CD14-positive monocyte (primary cell): ENCODE measurements around the gene PPP2R3A. TPM values are rescaled to one million over a fixed set of nuclear protein-coding genes. Genes with fewer than 3 reads are reported as not detected.
"Not testable (repeated sequence)": the region's sequence is repeated elsewhere in the genome, so short reads cannot be mapped to it uniquely, and the experiment has no call there.

ENCODE experiments used
- DNase-seq, 3 donors: peaks; one replicate each; pipeline ENCODE4 v3.0.0-alpha.2; 2011 to 2022
- H2AFZ ChIP-seq: 2 replicates; pipeline ENCODE4 v1.6.0; 2012; ENCODE audit warnings: mild to moderate bottlenecking, low read depth, low read length, inconsistent platforms; ENCODE audit not compliant: insufficient read depth, poor library complexity, severe bottlenecking
- H3K27ac ChIP-seq, 2 donors: 1 replicate in 1 of 2; 2 replicates in 1 of 2; pipeline ENCODE4 v1.5.1; 2012 to 2013; ENCODE audit warnings: low read length in 2 of 2, control low read depth in 1 of 2, inconsistent platforms in 1 of 2, low read depth in 1 of 2, mild to moderate bottlenecking in 1 of 2
- H3K27me3 ChIP-seq, 2 donors: one replicate each; pipeline versions ENCODE4 v1.6.0 to v1.6.1; 2011 to 2013; ENCODE audit warnings: low read length in 2 of 2; ENCODE audit not compliant: control insufficient read depth in 2 of 2, insufficient read depth in 2 of 2
- H3K36me3 ChIP-seq, 2 donors: replicated peaks in 1 of 2; 1 replicate in 1 of 2; 2 replicates in 1 of 2; pipeline versions ENCODE4 v1.5.1 to v1.6.1; 2012 to 2013; ENCODE audit warnings: low read length in 2 of 2, control low read depth in 1 of 2, inconsistent platforms in 1 of 2, mild to moderate bottlenecking in 1 of 2; ENCODE audit not compliant: insufficient read depth in 2 of 2, control insufficient read depth in 1 of 2
- H3K4me1 ChIP-seq, 2 donors: 1 replicate in 1 of 2; 2 replicates in 1 of 2; pipeline versions ENCODE4 v1.5.1 to v1.6.1; 2012 to 2013; ENCODE audit warnings: low read length in 2 of 2, control low read depth in 1 of 2, inconsistent platforms in 1 of 2, mild to moderate bottlenecking in 1 of 2, moderate library complexity in 1 of 2; ENCODE audit not compliant: insufficient read depth in 2 of 2, control insufficient read depth in 1 of 2
- H3K4me2 ChIP-seq: replicated peaks from 2 replicates; pipeline ENCODE3; 2012; ENCODE audit warnings: low read length, moderate library complexity, mild to moderate bottlenecking; ENCODE audit not compliant: poor library complexity, severe bottlenecking; ENCODE audit errors: extremely low read depth
- H3K4me3 ChIP-seq, 3 experiments: fragments of 200-600 bp in 1 of 3; sonication (generic) in 1 of 3; replicated peaks in 1 of 3; 1 replicate in 2 of 3; 2 replicates in 1 of 3; pipeline ENCODE4 v1.5.1; 2011 to 2013; ENCODE audit warnings: low read length in 3 of 3, mild to moderate bottlenecking in 3 of 3, control low read depth in 2 of 3, low read depth in 2 of 3, inconsistent platforms in 1 of 3, moderate library complexity in 1 of 3
- H3K79me2 ChIP-seq: 2 replicates; pipeline ENCODE4 v1.6.0; 2012; ENCODE audit warnings: mild to moderate bottlenecking, control low read depth, inconsistent platforms, low read length, moderate library complexity; ENCODE audit not compliant: insufficient read depth
- H3K9ac ChIP-seq: 2 replicates; pipeline ENCODE4 v1.6.0; 2017; ENCODE audit warnings: low read length, mild to moderate bottlenecking; ENCODE audit not compliant: insufficient read depth, poor library complexity, severe bottlenecking
- H3K9me3 ChIP-seq, 2 donors: replicated peaks in 1 of 2; 1 replicate in 1 of 2; 2 replicates in 1 of 2; pipeline versions ENCODE4 v1.5.1 to v1.6.1; 2012 to 2013; ENCODE audit warnings: low read length in 2 of 2, control low read depth in 1 of 2; ENCODE audit not compliant: control insufficient read depth in 1 of 2, insufficient read depth in 1 of 2
- H4K20me1 ChIP-seq: 2 replicates; pipeline ENCODE4 v1.6.0; 2012; ENCODE audit warnings: mild to moderate bottlenecking, low read length, control low read depth, moderate library complexity; ENCODE audit not compliant: insufficient read depth
- H3K27ac Mint-ChIP-seq, 7 donors: one replicate each; pipeline ENCODE4 v1.8.0; 2020; ENCODE audit warnings: mild to moderate bottlenecking in 7 of 7, mixed read lengths in 7 of 7, moderate library complexity in 6 of 7, inconsistent platforms in 2 of 7
- H3K27me3 Mint-ChIP-seq, 3 donors: one replicate each; pipeline ENCODE4 v1.8.0; 2021 to 2022; ENCODE audit warnings: low read depth in 3 of 3, mild to moderate bottlenecking in 3 of 3, mixed read lengths in 3 of 3, moderate library complexity in 3 of 3, inconsistent platforms in 1 of 3
- H3K36me3 Mint-ChIP-seq, 2 donors: one replicate each; pipeline ENCODE4 v1.8.0; 2020; ENCODE audit warnings: mixed read lengths in 2 of 2, inconsistent platforms in 1 of 2, mild to moderate bottlenecking in 1 of 2
- H3K4me1 Mint-ChIP-seq: one replicate; pipeline ENCODE4 v1.8.0; 2020; ENCODE audit warnings: mild to moderate bottlenecking, mixed read lengths
- H3K4me3 Mint-ChIP-seq, 2 donors: one replicate each; pipeline ENCODE4 v1.8.0; 2020; ENCODE audit warnings: mild to moderate bottlenecking in 2 of 2, mixed read lengths in 2 of 2, moderate library complexity in 1 of 2
- H3K9me3 Mint-ChIP-seq, 7 donors: one replicate each; pipeline ENCODE4 v1.8.0; 2020 to 2022; ENCODE audit warnings: mixed read lengths in 7 of 7, mild to moderate bottlenecking in 6 of 7, moderate library complexity in 6 of 7, inconsistent platforms in 2 of 7
- WGBS: methylation state at CpG from one replicate; pipeline ENCODE4 v1.1.5; 2013; ENCODE audit warnings: missing lambda C conversion rate; ENCODE audit not compliant: insufficient coverage; 5-methylcytosine and 5-hydroxymethylcytosine counted together
- intact Hi-C, 2 donors: fragments of 100-400 bp; cut with micrococcal nuclease; formaldehyde crosslinking; loops; one replicate each; pipeline versions ENCODE4 v1.15.0 to v1.15.1; 2023
- polyA plus RNA-seq, 3 donors: library from polyadenylated mRNA; depleted of rRNA in 1 of 3; unstranded in 2 of 3; stranded (reverse) in 1 of 3; fragments of 300-500 nt in 2 of 3; fragments of >200 nt in 1 of 3; fragmentation: Illumina TruSeq in 2 of 3; gene quantifications; 1 replicate in 2 of 3; 2 replicates in 1 of 3; pipeline ENCODE4 v1.2.3, GENCODE V29; 2012 to 2021
- TF ChIP-seq, protein P1 (sequence below): fragments of 200-600 bp; IDR thresholded peaks from one replicate; pipeline ENCODE4 v1.8.0; 2022; ENCODE audit warnings: antibody characterized with exemption, mild to moderate bottlenecking

PPP2R3A gene
- polyA plus RNA-seq, 3 donors: 0.09 to 0.15 (median 0.10) TPM

DNA sequence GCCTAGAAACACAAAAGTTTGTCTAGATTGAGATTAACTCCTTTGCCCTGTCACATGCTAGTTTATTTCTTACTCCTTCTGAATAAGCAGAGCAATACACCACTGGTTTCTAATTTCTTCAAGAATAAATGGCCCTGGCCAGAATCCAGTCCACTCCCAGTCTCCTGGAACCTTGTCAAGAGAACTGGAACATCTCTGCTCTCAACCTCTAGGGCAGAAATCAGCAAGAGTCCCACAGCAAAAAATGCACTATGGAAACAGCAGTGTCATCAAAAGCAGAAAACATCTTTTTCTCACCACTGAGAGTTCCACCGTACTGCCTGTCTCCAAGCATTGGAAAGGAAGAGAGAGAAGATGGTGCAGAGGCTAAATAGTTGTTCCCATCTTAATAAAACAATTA lies 35.9 kb upstream of the PPP2R3A start:
- Mint-ChIP-seq H3K4me1 (no peaks in the 10 kb centered on the region), H3K27me3 (peaks cover 0 to 3% (median 0%) of the 10 kb centered on the region in 3 donors), H3K27ac (no peak overlapping the region), H3K9me3 (peaks cover 0 to 4% (median 3%) of the 10 kb centered on the region in 7 donors), H3K4me3 (no peak overlapping the region), H3K36me3 (no peaks in the 10 kb centered on the region)
- no CpG with 5 or more reads among the region's 1 CpG for WGBS
- H3K9ac ChIP-seq: no peak overlapping the region
- H3K27ac ChIP-seq: no peak overlapping the region
- H3K27me3 ChIP-seq: no peaks in the 10 kb centered on the region
- no peaks in the 10 kb centered on the region for H3K79me2 ChIP-seq
- intact Hi-C loops: no loop called here
- no peak overlapping the region for H3K4me2 ChIP-seq
- no peaks in the 10 kb centered on the region for H3K36me3 ChIP-seq
- H3K9me3 ChIP-seq: peaks cover 0 to 4% of the 10 kb centered on the region in 2 donors
- no peaks in the 10 kb centered on the region for H3K4me1 ChIP-seq
- H3K4me3 ChIP-seq: no peak overlapping the region
- DNase-seq: no peak
- TF ChIP-seq, protein P1, sequence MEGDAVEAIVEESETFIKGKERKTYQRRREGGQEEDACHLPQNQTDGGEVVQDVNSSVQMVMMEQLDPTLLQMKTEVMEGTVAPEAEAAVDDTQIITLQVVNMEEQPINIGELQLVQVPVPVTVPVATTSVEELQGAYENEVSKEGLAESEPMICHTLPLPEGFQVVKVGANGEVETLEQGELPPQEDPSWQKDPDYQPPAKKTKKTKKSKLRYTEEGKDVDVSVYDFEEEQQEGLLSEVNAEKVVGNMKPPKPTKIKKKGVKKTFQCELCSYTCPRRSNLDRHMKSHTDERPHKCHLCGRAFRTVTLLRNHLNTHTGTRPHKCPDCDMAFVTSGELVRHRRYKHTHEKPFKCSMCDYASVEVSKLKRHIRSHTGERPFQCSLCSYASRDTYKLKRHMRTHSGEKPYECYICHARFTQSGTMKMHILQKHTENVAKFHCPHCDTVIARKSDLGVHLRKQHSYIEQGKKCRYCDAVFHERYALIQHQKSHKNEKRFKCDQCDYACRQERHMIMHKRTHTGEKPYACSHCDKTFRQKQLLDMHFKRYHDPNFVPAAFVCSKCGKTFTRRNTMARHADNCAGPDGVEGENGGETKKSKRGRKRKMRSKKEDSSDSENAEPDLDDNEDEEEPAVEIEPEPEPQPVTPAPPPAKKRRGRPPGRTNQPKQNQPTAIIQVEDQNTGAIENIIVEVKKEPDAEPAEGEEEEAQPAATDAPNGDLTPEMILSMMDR: no peak
- H2AFZ ChIP-seq: no peak overlapping the region
- no peaks in the 10 kb centered on the region for H4K20me1 ChIP-seq

GRCh38 chr3:135930255-135930654 lies 35.3 kb upstream of the PPP2R3A start:
- no peak for DNase-seq
- H3K27ac Mint-ChIP-seq: no peak overlapping the region
- no peaks in the 10 kb centered on the region for H3K4me1 Mint-ChIP-seq
- H3K4me2 ChIP-seq: no peak overlapping the region
- H3K27me3 ChIP-seq: no peaks in the 10 kb centered on the region
- H3K9me3 Mint-ChIP-seq: peaks cover 0 to 7% (median 4%) of the 10 kb centered on the region in 7 donors
- H3K27me3 Mint-ChIP-seq: peaks cover 0 to 3% (median 0%) of the 10 kb centered on the region in 3 donors
- no peaks in the 10 kb centered on the region for H3K79me2 ChIP-seq
- H3K9ac ChIP-seq: no peak overlapping the region
- H3K36me3 Mint-ChIP-seq: no peaks in the 10 kb centered on the region
- no peaks in the 10 kb centered on the region for H4K20me1 ChIP-seq
- no peak overlapping the region for H3K4me3 ChIP-seq
- H2AFZ ChIP-seq: no peak overlapping the region
- WGBS: no CpG with 5 or more reads among the region's 1 CpG
- intact Hi-C loops: no loop called here
- H3K9me3 ChIP-seq: peaks cover 0 to 4% of the 10 kb centered on the region in 2 donors
- no peak overlapping the region for H3K27ac ChIP-seq
- TF ChIP-seq, protein P1: no peak
- H3K4me3 Mint-ChIP-seq: no peak overlapping the region
- H3K36me3 ChIP-seq: no peaks in the 10 kb centered on the region
- H3K4me1 ChIP-seq: no peaks in the 10 kb centered on the region

DNA sequence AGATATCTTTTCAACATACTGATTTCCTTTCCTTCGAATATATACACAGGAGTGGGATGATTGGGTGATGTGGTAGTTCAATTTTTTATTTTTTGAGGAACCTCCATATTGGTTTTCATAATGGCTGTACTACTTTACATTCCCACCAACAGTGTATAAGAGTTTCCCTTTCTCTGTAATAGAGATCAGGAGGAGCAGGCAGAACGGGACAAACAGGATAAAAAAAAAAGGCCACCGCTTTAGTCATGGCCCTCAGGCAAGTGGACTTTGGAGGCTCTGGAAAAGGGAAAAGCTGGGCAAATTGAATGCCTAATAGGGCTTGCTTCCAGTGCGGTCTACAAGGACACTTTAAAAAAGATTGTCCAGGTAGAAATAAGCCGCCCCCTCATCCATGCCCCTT lies 30.4 kb upstream of the PPP2R3A start:
- H3K27ac ChIP-seq, H3K4me3 Mint-ChIP-seq, H3K4me3 ChIP-seq, H3K27me3 Mint-ChIP-seq, H3K4me2 ChIP-seq, H3K27ac Mint-ChIP-seq, H3K36me3 Mint-ChIP-seq, H3K27me3 ChIP-seq, H3K4me1 Mint-ChIP-seq, DNase-seq, H2AFZ ChIP-seq, H3K36me3 ChIP-seq, H3K9ac ChIP-seq, H4K20me1 ChIP-seq, intact Hi-C loops, H3K79me2 ChIP-seq, H3K4me1 ChIP-seq: not testable (repeated sequence)
- peaks cover 2 to 16% (median 7%) of the 10 kb centered on the region in 7 donors for H3K9me3 Mint-ChIP-seq
- peaks cover 0 to 12% of the 10 kb centered on the region in 2 donors for H3K9me3 ChIP-seq
- 100% methylated on average over 1 of the region's 5 CpGs for WGBS
